Uterus (tissue), 2 donors: ENCODE data around the gene AIFM3.

Experiments used
- CTCF ChIP-seq, 4 experiments: fragments of 200-600 bp in 2 of 4; fragments of 450-650 bp in 2 of 4; sonication (generic) in 2 of 4; IDR thresholded peaks; one replicate each; pipeline ENCODE4 v1.5.1; 2016 to 2019; ENCODE audit warnings: antibody characterized with exemption in 4 of 4, mild to moderate bottlenecking in 2 of 4, moderate library complexity in 1 of 4
- POLR2A ChIP-seq, 2 donors: fragments of 450-650 bp; IDR thresholded peaks; one replicate each; pipeline ENCODE4 v1.6.1; 2016; ENCODE audit warnings: antibody characterized with exemption in 2 of 2, mild to moderate bottlenecking in 1 of 2, moderate library complexity in 1 of 2

GRCh38 chr22:20927940-20928572 lies 39.0 kb upstream of the AIFM3 start:
- TF ChIP-seq CTCF (IDR thresholded peaks at IDR 0.05) (no peak), POLR2A (IDR thresholded peaks at IDR 0.05) (no peak)
